ENCODE results near the gene MED13. TPM values are rescaled to one million over a fixed set of nuclear protein-coding genes. Genes with fewer than 3 reads are reported as not detected.

MED13 gene
- total and polyA plus RNA-seq, 2 donors (not counting 1 experiment from before 2014, with no cell fraction given): 36.2 to 47.1 TPM

GRCh38 chr17:62062302-62062701 is 2.8 kb downstream of the MED13 start:
- TF ChIP-seq CTCF (conservative IDR thresholded peaks at IDR 0.05 in 1 of 2, IDR thresholded peaks at IDR 0.05 in 1 of 2; ENCODE audit: low read depth in 1 of 2, low read length in 2 of 2) (no peak), EZH2 (IDR thresholded peaks at IDR 0.05; ENCODE audit: low read length, missing control alignments) (no peak)
- Histone ChIP-seq H3K27ac (ENCODE audit: insufficient read depth, low read length) (no peak overlapping the region), H3K36me3 (ENCODE audit: control insufficient read depth, insufficient read depth, low read length) (no peaks in the 10 kb centered on the region), H3K4me1 (ENCODE audit: control insufficient read depth, extremely low read depth, insufficient read depth, low read length) (peaks cover 2% of the 10 kb centered on the region), H3K79me2 (ENCODE audit: control insufficient read depth, insufficient read depth, low read length) (peaks cover 74% of the 10 kb centered on the region), H3K4me3 (replicated peaks in 1 of 4; ENCODE audit: control extremely low read depth in 1 of 4, insufficient read depth in 1 of 4, low read depth in 3 of 4, low read length in 4 of 4) (peak overlapping the region; percentile 57 to 98 (median 89)), H3K27me3 (ENCODE audit: control insufficient read depth, insufficient read depth, low read length) (no peaks in the 10 kb centered on the region), H3K9me3 (ENCODE audit: control insufficient read depth, insufficient read depth, low read depth, low read length) (no peaks in the 10 kb centered on the region), H4K20me1 (ENCODE audit: control insufficient read depth, extremely low read depth, insufficient read depth, low read length) (peaks cover 14% of the 10 kb centered on the region), H2AFZ (ENCODE audit: low read length) (no peak overlapping the region), H3K4me2 (ENCODE audit: extremely low read depth, insufficient read depth, low read length) (peak overlapping the region; percentile 89), H3K9ac (ENCODE audit: insufficient read depth, low read length) (no peak overlapping the region)
- DNase-seq (ENCODE audit: low read depth in 2 of 2): peak; percentile 40 to 41

GRCh38 chr17:62059414-62059813 is 5.7 kb downstream of the MED13 start:
- Histone ChIP-seq H3K36me3 (ENCODE audit: control insufficient read depth, insufficient read depth, low read length) (no peaks in the 10 kb centered on the region), H2AFZ (ENCODE audit: low read length) (no peak overlapping the region), H4K20me1 (ENCODE audit: control insufficient read depth, extremely low read depth, insufficient read depth, low read length) (peaks cover 14% of the 10 kb centered on the region)

GRCh38 chr17:62058611-62059010 is 6.5 kb downstream of the MED13 start:
- peaks cover 12% of the 10 kb centered on the region for H4K20me1 ChIP-seq (ENCODE audit: control insufficient read depth, extremely low read depth, insufficient read depth, low read length)
- no peak overlapping the region for H3K27ac ChIP-seq (ENCODE audit: insufficient read depth, low read length)
- H3K4me1 ChIP-seq (ENCODE audit: control insufficient read depth, extremely low read depth, insufficient read depth, low read length): peaks cover 5% of the 10 kb centered on the region
- no peak overlapping the region for H3K9ac ChIP-seq (ENCODE audit: insufficient read depth, low read length)
- peaks cover 89% of the 10 kb centered on the region for H3K79me2 ChIP-seq (ENCODE audit: control insufficient read depth, insufficient read depth, low read length)
- no peak overlapping the region for H3K4me3 ChIP-seq (replicated peaks in 1 of 4; ENCODE audit: control extremely low read depth in 1 of 4, insufficient read depth in 1 of 4, low read depth in 3 of 4, low read length in 4 of 4)
- H3K9me3 ChIP-seq (ENCODE audit: control insufficient read depth, insufficient read depth, low read depth, low read length): no peaks in the 10 kb centered on the region
- no peak overlapping the region for H2AFZ ChIP-seq (ENCODE audit: low read length)
- no peaks in the 10 kb centered on the region for H3K27me3 ChIP-seq (ENCODE audit: control insufficient read depth, insufficient read depth, low read length)
- TF ChIP-seq CTCF (conservative IDR thresholded peaks at IDR 0.05 in 1 of 2, IDR thresholded peaks at IDR 0.05 in 1 of 2; ENCODE audit: low read depth in 1 of 2, low read length in 2 of 2): no peak
- no peak for TF ChIP-seq EZH2 (IDR thresholded peaks at IDR 0.05; ENCODE audit: low read length, missing control alignments)
- no peak for DNase-seq (ENCODE audit: low read depth in 2 of 2)
- no peaks in the 10 kb centered on the region for H3K36me3 ChIP-seq (ENCODE audit: control insufficient read depth, insufficient read depth, low read length)
- H3K4me2 ChIP-seq (ENCODE audit: extremely low read depth, insufficient read depth, low read length): no peak overlapping the region

More at GRCh38 chr17:62059414-62059813, 5.7 kb downstream of the MED13 start:
- Histone ChIP-seq H3K4me2 (ENCODE audit: extremely low read depth, insufficient read depth, low read length) (no peak overlapping the region), H3K4me3 (replicated peaks in 1 of 4; ENCODE audit: control extremely low read depth in 1 of 4, insufficient read depth in 1 of 4, low read depth in 3 of 4, low read length in 4 of 4) (no peak overlapping the region), H3K9me3 (ENCODE audit: control insufficient read depth, insufficient read depth, low read depth, low read length) (no peaks in the 10 kb centered on the region), H3K27ac (ENCODE audit: insufficient read depth, low read length) (no peak overlapping the region), H3K9ac (ENCODE audit: insufficient read depth, low read length) (no peak overlapping the region), H3K79me2 (ENCODE audit: control insufficient read depth, insufficient read depth, low read length) (peaks cover 92% of the 10 kb centered on the region), H3K27me3 (ENCODE audit: control insufficient read depth, insufficient read depth, low read length) (no peaks in the 10 kb centered on the region), H3K4me1 (ENCODE audit: control insufficient read depth, extremely low read depth, insufficient read depth, low read length) (peaks cover 5% of the 10 kb centered on the region)
- no peak for DNase-seq (ENCODE audit: low read depth in 2 of 2)
- TF ChIP-seq EZH2 (IDR thresholded peaks at IDR 0.05; ENCODE audit: low read length, missing control alignments) (no peak), CTCF (conservative IDR thresholded peaks at IDR 0.05 in 1 of 2, IDR thresholded peaks at IDR 0.05 in 1 of 2; ENCODE audit: low read depth in 1 of 2, low read length in 2 of 2) (no peak)

All from fibroblast of lung (primary cell).